Right forelimb (tissue), 1 donor: Measurements from ENCODE around the gene UTP15.
A peak's percentile ranks its signal among the peaks of the same experiment; 100 is the strongest.

Source experiments
- DNase-seq: peaks from one replicate; pipeline ENCODE4 v3.0.0-alpha.2; 2018

UTP15 gene

GRCh38 chr5:73565139-73565968, at the start of gene UTP15, which contains the start of gene ANKRA2:
TSS of gene UTP15 (plus strand) at chr5:73565743. CDS start at chr5:73567345, 1,602 bp downstream.
TSS of gene ANKRA2 (minus strand) at chr5:73565639. CDS start at chr5:73562881, 2,758 bp downstream.
- DNase-seq: peak; percentile 99

- DNase-seq: peak; percentile 70
Measured at GRCh38 chr5:73519531-73520283, 45.8 kb upstream of the UTP15 start.

- DNase-seq: no peak
Measured at GRCh38 chr5:73522989-73523388, 42.6 kb upstream of the UTP15 start.

GRCh38 chr5:73523861-73524260, 41.7 kb upstream of the UTP15 start:
- DNase-seq: no peak

- DNase-seq: no peak
Measured at GRCh38 chr5:73525606-73526203, 39.8 kb upstream of the UTP15 start.

- DNase-seq: no peak
Measured at GRCh38 chr5:73528248-73528647, 37.3 kb upstream of the UTP15 start.

- no peak for DNase-seq
Measured at GRCh38 chr5:73529081-73529480, 36.5 kb upstream of the UTP15 start.

- no peak for DNase-seq
Measured at GRCh38 chr5:73531356-73531755, 34.2 kb upstream of the UTP15 start.

GRCh38 chr5:73532195-73532594, 33.3 kb upstream of the UTP15 start:
- DNase-seq: no peak

- DNase-seq: no peak
Measured at GRCh38 chr5:73534011-73534644, 31.4 kb upstream of the UTP15 start.

- DNase-seq: no peak
Measured at GRCh38 chr5:73534971-73535370, 30.6 kb upstream of the UTP15 start.

GRCh38 chr5:73539730-73540129, 25.8 kb upstream of the UTP15 start:
- no peak for DNase-seq

GRCh38 chr5:73540192-73540591, 25.4 kb upstream of the UTP15 start:
- DNase-seq: no peak

- no peak for DNase-seq
Measured at GRCh38 chr5:73542020-73542419, 23.5 kb upstream of the UTP15 start.

- DNase-seq: no peak
Measured at GRCh38 chr5:73544429-73545402, 20.8 kb upstream of the UTP15 start.

- DNase-seq: no peak
Measured at GRCh38 chr5:73545403-73545779, 20.2 kb upstream of the UTP15 start.

GRCh38 chr5:73550016-73550415, 15.5 kb upstream of the UTP15 start:
- no peak for DNase-seq

- DNase-seq: no peak
Measured at GRCh38 chr5:73552642-73553041, 12.9 kb upstream of the UTP15 start.

GRCh38 chr5:73558950-73559349, 6.6 kb upstream of the UTP15 start:
- DNase-seq: no peak

- no peak for DNase-seq
Measured at GRCh38 chr5:73564018-73564417, 1.5 kb upstream of the UTP15 start.

GRCh38 chr5:73564675-73565074, 868 bp upstream of the UTP15 start:
- DNase-seq: peak; percentile 49
